Suprapubic skin (tissue), 4 donors: ENCODE measurements around the gene PREX1.

ENCODE experiments used
- CTCF ChIP-seq, 2 donors: fragments of 200-600 bp in 1 of 2; fragments of 450-650 bp in 1 of 2; sonication (generic) in 1 of 2; IDR thresholded peaks; one replicate each; pipeline ENCODE4 v1.5.1; 2016 to 2019; ENCODE audit warnings: antibody characterized with exemption in 2 of 2, mild to moderate bottlenecking in 1 of 2, moderate library complexity in 1 of 2
- EP300 ChIP-seq: sonication (generic); formaldehyde crosslinking; IDR thresholded peaks from one replicate; pipeline ENCODE4 v1.6.1; 2017; ENCODE audit warnings: antibody characterized with exemption
- POLR2A ChIP-seq, 2 donors: fragments of 450-650 bp; IDR thresholded peaks; one replicate each; pipeline ENCODE4 v1.6.1; 2017; ENCODE audit warnings: antibody characterized with exemption in 2 of 2, mild to moderate bottlenecking in 2 of 2, moderate library complexity in 2 of 2
- POLR2AphosphoS5 ChIP-seq, 3 donors: sonication (generic); formaldehyde crosslinking; IDR thresholded peaks; one replicate each; pipeline ENCODE4 v1.6.1; 2017; ENCODE audit warnings: antibody characterized with exemption in 3 of 3

DNA sequence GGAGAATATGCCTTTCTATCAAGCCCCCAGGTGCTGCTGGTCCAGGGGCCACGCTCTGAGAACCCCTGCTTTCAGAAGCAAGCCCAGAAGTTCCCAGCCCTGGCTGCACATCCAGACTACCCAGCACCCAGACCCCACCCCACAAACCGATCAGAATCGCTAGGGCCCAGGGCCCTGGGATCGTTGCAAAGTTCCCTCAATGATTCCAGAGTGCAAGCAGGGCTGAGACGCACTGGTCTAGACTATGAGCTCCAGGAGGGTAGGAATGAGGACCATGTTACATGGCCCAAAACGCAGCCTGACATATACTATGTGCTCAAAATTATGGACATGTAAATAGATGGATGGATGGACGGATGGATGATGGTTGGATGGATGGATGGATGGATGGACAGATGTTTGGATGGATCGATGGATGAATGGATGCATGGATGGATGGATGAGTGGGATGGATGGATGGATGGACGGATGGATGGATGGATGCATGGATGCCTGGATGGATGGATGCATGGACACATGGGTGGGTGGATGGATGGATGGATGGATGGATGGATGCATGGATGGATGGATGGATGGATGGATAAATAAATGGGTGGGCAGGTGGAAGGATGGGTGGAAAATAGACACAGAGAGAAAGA lies 194.1 kb downstream of the PREX1 start:
- no peak for TF ChIP-seq POLR2A (IDR thresholded peaks at IDR 0.05)
- no peak for TF ChIP-seq CTCF (IDR thresholded peaks at IDR 0.05)
- TF ChIP-seq POLR2AphosphoS5 (IDR thresholded peaks at IDR 0.05), result no peak
- TF ChIP-seq EP300, result no peak
